ENCODE measurements around the gene IFIT2. TPM values are rescaled to one million over a fixed set of nuclear protein-coding genes. Genes with fewer than 3 reads are reported as not detected.
"Not testable (repeated sequence)": the region's sequence is repeated elsewhere in the genome, so short reads cannot be mapped to it uniquely, and the experiment has no call there.

IFIT2 gene
- polyA plus RNA-seq, 1 of the 3 experiments (the other 2 are of a cell fraction), result 0.99 TPM

DNA sequence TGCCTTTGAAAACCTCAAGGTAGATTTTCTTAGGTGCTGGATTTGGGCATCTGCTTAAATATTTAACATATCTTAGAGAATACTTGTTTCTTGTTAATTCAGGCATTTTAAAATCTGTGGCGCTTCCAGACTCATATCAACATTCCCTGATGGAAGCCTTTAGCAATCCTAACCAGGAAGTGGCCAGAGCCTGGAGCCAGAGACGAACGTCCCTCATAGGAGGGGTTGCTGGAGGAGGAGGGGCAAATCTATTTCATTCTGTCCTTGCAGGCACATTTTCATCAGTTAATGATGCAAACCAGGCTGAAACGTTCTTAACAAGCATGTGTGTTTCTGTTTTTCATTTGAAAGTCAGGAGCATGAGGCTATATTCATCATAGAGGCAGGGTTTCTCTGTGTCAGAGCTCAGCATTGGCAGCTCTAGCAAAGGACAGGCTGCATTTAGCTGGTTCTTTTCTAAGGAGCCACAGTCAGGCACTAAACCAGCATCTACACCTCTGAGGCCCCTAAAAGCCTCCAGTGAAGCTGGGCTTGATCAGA lies 17.8 kb upstream of the IFIT2 start (continued):
- TF ChIP-seq, protein P1, sequence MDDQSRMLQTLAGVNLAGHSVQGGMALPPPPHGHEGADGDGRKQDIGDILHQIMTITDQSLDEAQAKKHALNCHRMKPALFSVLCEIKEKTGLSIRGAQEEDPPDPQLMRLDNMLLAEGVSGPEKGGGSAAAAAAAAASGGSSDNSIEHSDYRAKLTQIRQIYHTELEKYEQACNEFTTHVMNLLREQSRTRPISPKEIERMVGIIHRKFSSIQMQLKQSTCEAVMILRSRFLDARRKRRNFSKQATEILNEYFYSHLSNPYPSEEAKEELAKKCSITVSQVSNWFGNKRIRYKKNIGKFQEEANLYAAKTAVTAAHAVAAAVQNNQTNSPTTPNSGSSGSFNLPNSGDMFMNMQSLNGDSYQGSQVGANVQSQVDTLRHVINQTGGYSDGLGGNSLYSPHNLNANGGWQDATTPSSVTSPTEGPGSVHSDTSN (IDR thresholded peaks at IDR 0.05), result peak; percentile 61; the same call in 1 of the 2 replicates
- TF ChIP-seq CHD2 (IDR thresholded peaks at IDR 0.05; ENCODE audit: low read length, partially characterized antibody) (peak; percentile 78), POLR2AphosphoS5 (IDR thresholded peaks at IDR 0.05; ENCODE audit: low read depth, low read length) (peak; percentile 76), RXRA (IDR thresholded peaks at IDR 0.05; ENCODE audit: borderline replicate concordance, low read depth) (0 out of 2 replicates have a peak, but pooled peaks have one; percentile 5), RCOR1 (IDR thresholded peaks at IDR 0.05; ENCODE audit: low read length) (no peak), YY1 (IDR thresholded peaks at IDR 0.05; ENCODE audit: low read depth) (no peak), GATA2 (CRISPR knock-in tag; IDR thresholded peaks at IDR 0.05) (peak; percentile 58), SMC3 (IDR thresholded peaks at IDR 0.05; ENCODE audit: low read depth, low read length) (no peak), JUND (IDR thresholded peaks at IDR 0.05) (no peak), EP300 (IDR thresholded peaks at IDR 0.05; ENCODE audit: borderline replicate concordance in 1 of 2, low read depth in 1 of 2, low read length in 1 of 2) (peak; percentile 40 to 81; a peak in 3 of 4 replicates), GABPA (IDR thresholded peaks at IDR 0.05; ENCODE audit: low read depth) (no peak), FOXM1 (IDR thresholded peaks at IDR 0.05; ENCODE audit: low read depth) (no peak), EZH2phosphoT487 (IDR thresholded peaks at IDR 0.05; ENCODE audit: borderline replicate concordance, low read depth) (no peak), NFIC (IDR thresholded peaks at IDR 0.05; ENCODE audit: borderline replicate concordance) (no peak), RAD21 (IDR thresholded peaks at IDR 0.05; ENCODE audit: low read length) (peak; percentile 42; the same call in 1 of the 2 replicates), FOSL2 (IDR thresholded peaks at IDR 0.05; ENCODE audit: borderline replicate concordance, low read depth) (no peak), TAF1 (IDR thresholded peaks at IDR 0.05; ENCODE audit: borderline replicate concordance, low read depth, low read length) (no peak; the same call in 1 of the 2 replicates)
- TF ChIP-seq, protein P2, sequence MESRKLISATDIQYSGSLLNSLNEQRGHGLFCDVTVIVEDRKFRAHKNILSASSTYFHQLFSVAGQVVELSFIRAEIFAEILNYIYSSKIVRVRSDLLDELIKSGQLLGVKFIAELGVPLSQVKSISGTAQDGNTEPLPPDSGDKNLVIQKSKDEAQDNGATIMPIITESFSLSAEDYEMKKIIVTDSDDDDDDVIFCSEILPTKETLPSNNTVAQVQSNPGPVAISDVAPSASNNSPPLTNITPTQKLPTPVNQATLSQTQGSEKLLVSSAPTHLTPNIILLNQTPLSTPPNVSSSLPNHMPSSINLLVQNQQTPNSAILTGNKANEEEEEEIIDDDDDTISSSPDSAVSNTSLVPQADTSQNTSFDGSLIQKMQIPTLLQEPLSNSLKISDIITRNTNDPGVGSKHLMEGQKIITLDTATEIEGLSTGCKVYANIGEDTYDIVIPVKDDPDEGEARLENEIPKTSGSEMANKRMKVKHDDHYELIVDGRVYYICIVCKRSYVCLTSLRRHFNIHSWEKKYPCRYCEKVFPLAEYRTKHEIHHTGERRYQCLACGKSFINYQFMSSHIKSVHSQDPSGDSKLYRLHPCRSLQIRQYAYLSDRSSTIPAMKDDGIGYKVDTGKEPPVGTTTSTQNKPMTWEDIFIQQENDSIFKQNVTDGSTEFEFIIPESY (IDR thresholded peaks at IDR 0.05; ENCODE audit: borderline replicate concordance, low read depth), result no peak
- TF ChIP-seq, protein P3, sequence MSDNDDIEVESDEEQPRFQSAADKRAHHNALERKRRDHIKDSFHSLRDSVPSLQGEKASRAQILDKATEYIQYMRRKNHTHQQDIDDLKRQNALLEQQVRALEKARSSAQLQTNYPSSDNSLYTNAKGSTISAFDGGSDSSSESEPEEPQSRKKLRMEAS (IDR thresholded peaks at IDR 0.05; ENCODE audit: low read depth), result peak; percentile 66; the same call in 1 of the 2 replicates
- TF ChIP-seq, protein P4, sequence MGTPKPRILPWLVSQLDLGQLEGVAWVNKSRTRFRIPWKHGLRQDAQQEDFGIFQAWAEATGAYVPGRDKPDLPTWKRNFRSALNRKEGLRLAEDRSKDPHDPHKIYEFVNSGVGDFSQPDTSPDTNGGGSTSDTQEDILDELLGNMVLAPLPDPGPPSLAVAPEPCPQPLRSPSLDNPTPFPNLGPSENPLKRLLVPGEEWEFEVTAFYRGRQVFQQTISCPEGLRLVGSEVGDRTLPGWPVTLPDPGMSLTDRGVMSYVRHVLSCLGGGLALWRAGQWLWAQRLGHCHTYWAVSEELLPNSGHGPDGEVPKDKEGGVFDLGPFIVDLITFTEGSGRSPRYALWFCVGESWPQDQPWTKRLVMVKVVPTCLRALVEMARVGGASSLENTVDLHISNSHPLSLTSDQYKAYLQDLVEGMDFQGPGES (IDR thresholded peaks at IDR 0.05; ENCODE audit: low read depth, low read length), result no peak

DNA sequence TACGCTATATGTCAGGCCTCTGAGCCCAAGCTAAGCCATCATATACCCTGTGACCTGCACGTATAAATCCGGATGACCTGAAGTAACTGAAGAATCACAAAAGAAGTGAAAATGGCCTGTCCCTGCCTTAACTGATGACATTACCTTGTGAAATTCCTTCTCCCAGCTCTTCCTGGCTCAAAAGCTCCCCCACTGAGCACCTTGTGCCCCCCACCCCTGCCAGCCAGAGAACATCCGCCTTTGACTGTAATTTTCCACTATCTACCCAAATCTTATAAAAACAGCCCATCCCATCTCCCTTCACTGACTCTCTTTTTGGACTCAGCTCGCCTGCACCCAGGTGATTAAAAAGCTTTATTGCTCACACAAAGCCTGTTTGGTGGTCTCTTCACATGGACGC lies 17.1 kb upstream of the IFIT2 start:
- not testable (repeated sequence) for H3K27me3 ChIP-seq (ENCODE audit: insufficient read depth)

More for the DNA sequence above, 17.1 kb upstream of the IFIT2 start:
- H4K20me1 ChIP-seq (ENCODE audit: insufficient read depth); H3K4me3 ChIP-seq (ENCODE audit: low read depth in 2 of 2, low read length in 1 of 2); H3K9me2 ChIP-seq; H3K9me3 ChIP-seq; H2AFZ ChIP-seq (ENCODE audit: low read depth); DNase-seq; H3K79me2 ChIP-seq (ENCODE audit: insufficient read depth); H3K36me3 ChIP-seq (replicated peaks in 1 of 2; ENCODE audit: control insufficient read depth in 1 of 2, insufficient read depth in 2 of 2, low read length in 1 of 2): not testable (repeated sequence)
- ChIA-PET POLR2A (interaction anchor here (0.9 to 1.0 kb wide), 4 partner anchors 19 to 90 kb away, joined by 3 to 4 read pairs (median 3); no protein-coding TSS in a partner anchor), CTCF (interaction anchor here (1.2 to 2.4 kb wide), 4 partner anchors 8 to 105 kb away, joined by 3 to 12 read pairs (median 4); no protein-coding TSS in a partner anchor)
- H3K4me2 ChIP-seq, result peak overlapping the region; percentile 69
- peaks cover 35 to 42% of the 10 kb centered on the region in 2 experiments for H3K4me1 ChIP-seq (ENCODE audit: control insufficient read depth in 1 of 2, insufficient read depth in 2 of 2, low read depth in 1 of 2, low read length in 1 of 2)
- H3F3A ChIP-seq (replicated peaks; ENCODE audit: insufficient read depth), result peaks cover 37% of the 10 kb centered on the region
- H3K27ac ChIP-seq (ENCODE audit: low read depth in 2 of 2, low read length in 1 of 2), result peak overlapping the region; percentile 97 to 99
- WGBS (ENCODE audit: low lambda C conversion rate), result 81% methylated on average over 6 of the region's 6 CpGs
- H3K9ac ChIP-seq, result peak overlapping the region; percentile 75
